Dendritic cell treated with granulocyte-macrophage colony-stimulating factor and Interleukin-4, amounts not matched to agents 40 ng/mL and 50 ng/mL, for 4 days (primary cell): Measurements from ENCODE around the gene TPM1.
"Not testable (repeated sequence)": the region's sequence is repeated elsewhere in the genome, so short reads cannot be mapped to it uniquely, and the experiment has no call there.

Experiments used
- H3K27ac Mint-ChIP-seq: one replicate; pipeline ENCODE4 v1.8.0; 2022; ENCODE audit warnings: mild to moderate bottlenecking, mixed read lengths
- H3K27me3 Mint-ChIP-seq: one replicate; pipeline ENCODE4 v1.8.0; 2022; ENCODE audit warnings: mild to moderate bottlenecking, mixed read lengths
- H3K36me3 Mint-ChIP-seq: one replicate; pipeline ENCODE4 v1.8.0; 2022; ENCODE audit warnings: low read depth, mixed read lengths
- H3K4me1 Mint-ChIP-seq: one replicate; pipeline ENCODE4 v1.8.0; 2022; ENCODE audit warnings: low read depth, mixed read lengths
- H3K4me3 Mint-ChIP-seq: one replicate; pipeline ENCODE4 v1.8.0; 2022; ENCODE audit warnings: mild to moderate bottlenecking, moderate library complexity, mixed read lengths
- H3K9me3 Mint-ChIP-seq: one replicate; pipeline ENCODE4 v1.8.0; 2022; ENCODE audit warnings: mixed read lengths
- intact Hi-C: fragments of 100-400 bp; cut with micrococcal nuclease; formaldehyde crosslinking; loops from one replicate; pipeline ENCODE4 v1.15.0; 2022

Gene TPM1

GRCh38 chr15:63085289-63085688 is 42.7 kb downstream of the TPM1 start:
- intact Hi-C loops = no loop called here
- Mint-ChIP-seq H3K4me1 (no peaks in the 10 kb centered on the region), H3K9me3 (no peaks in the 10 kb centered on the region), H3K27me3 (no peaks in the 10 kb centered on the region), H3K27ac (no peak overlapping the region), H3K36me3 (no peaks in the 10 kb centered on the region), H3K4me3 (no peak overlapping the region)

GRCh38 chr15:63086271-63086670 is 43.7 kb downstream of the TPM1 start:
- intact Hi-C loops = no loop called here

GRCh38 chr15:63086947-63087346 is 44.4 kb downstream of the TPM1 start:
- no peaks in the 10 kb centered on the region for H3K9me3 Mint-ChIP-seq

More at GRCh38 chr15:63086271-63086670, 43.7 kb downstream of the TPM1 start:
- Mint-ChIP-seq H3K4me3 (no peak overlapping the region), H3K27me3 (no peaks in the 10 kb centered on the region), H3K36me3 (no peaks in the 10 kb centered on the region), H3K9me3 (no peaks in the 10 kb centered on the region), H3K27ac (no peak overlapping the region), H3K4me1 (no peaks in the 10 kb centered on the region)

GRCh38 chr15:63088533-63089245 is 46.1 kb downstream of the TPM1 start:
- Mint-ChIP-seq H3K4me1 (peaks cover 5% of the 10 kb centered on the region), H3K36me3 (no peaks in the 10 kb centered on the region), H3K9me3 (no peaks in the 10 kb centered on the region), H3K27me3 (no peaks in the 10 kb centered on the region), H3K4me3 (no peak overlapping the region), H3K27ac (no peak overlapping the region)
- intact Hi-C loops = no loop called here

More at GRCh38 chr15:63086947-63087346, 44.4 kb downstream of the TPM1 start:
- H3K36me3 Mint-ChIP-seq = no peaks in the 10 kb centered on the region
- intact Hi-C loops = no loop called here
- no peaks in the 10 kb centered on the region for H3K4me1 Mint-ChIP-seq
- H3K4me3 Mint-ChIP-seq = no peak overlapping the region
- H3K27ac Mint-ChIP-seq = no peak overlapping the region
- no peaks in the 10 kb centered on the region for H3K27me3 Mint-ChIP-seq

- intact Hi-C loops = no loop called here
- H3K4me1 Mint-ChIP-seq = peaks cover 6% of the 10 kb centered on the region
These were observed 46.9 kb downstream of the TPM1 start for GRCh38 chr15:63089260-63090043.

GRCh38 chr15:63090472-63090871 is 47.9 kb downstream of the TPM1 start:
- H3K36me3 Mint-ChIP-seq = no peaks in the 10 kb centered on the region
- peaks cover 6% of the 10 kb centered on the region for H3K4me1 Mint-ChIP-seq
- no peak overlapping the region for H3K27ac Mint-ChIP-seq
- H3K9me3 Mint-ChIP-seq = no peaks in the 10 kb centered on the region
- H3K4me3 Mint-ChIP-seq = no peak overlapping the region
- intact Hi-C loops = no loop called here
- no peaks in the 10 kb centered on the region for H3K27me3 Mint-ChIP-seq

More at GRCh38 chr15:63089260-63090043, 46.9 kb downstream of the TPM1 start:
- Mint-ChIP-seq H3K27ac (no peak overlapping the region), H3K4me3 (no peak overlapping the region), H3K36me3 (no peaks in the 10 kb centered on the region), H3K27me3 (no peaks in the 10 kb centered on the region), H3K9me3 (no peaks in the 10 kb centered on the region)

GRCh38 chr15:63090887-63091286 is 48.3 kb downstream of the TPM1 start:
- H3K36me3 Mint-ChIP-seq = no peaks in the 10 kb centered on the region
- no peaks in the 10 kb centered on the region for H3K27me3 Mint-ChIP-seq
- H3K4me1 Mint-ChIP-seq = peaks cover 6% of the 10 kb centered on the region
- intact Hi-C loops = no loop called here
- no peaks in the 10 kb centered on the region for H3K9me3 Mint-ChIP-seq
- H3K4me3 Mint-ChIP-seq = no peak overlapping the region
- no peak overlapping the region for H3K27ac Mint-ChIP-seq

- Mint-ChIP-seq H3K27me3 (no peaks in the 10 kb centered on the region), H3K36me3 (no peaks in the 10 kb centered on the region), H3K9me3 (no peaks in the 10 kb centered on the region), H3K4me3 (no peak overlapping the region), H3K4me1 (peaks cover 7% of the 10 kb centered on the region), H3K27ac (no peak overlapping the region)
- intact Hi-C loops = loop anchor here (2.0 kb wide), 1 partner anchor 43 kb away; no protein-coding TSS in a partner anchor
These were observed 49.3 kb downstream of the TPM1 start for GRCh38 chr15:63091679-63092446.

- intact Hi-C loops = loop anchor here (1.0 to 2.0 kb wide), 3 partner anchors 45 to 311 kb away; no protein-coding TSS in a partner anchor
- Mint-ChIP-seq H3K36me3 (no peaks in the 10 kb centered on the region), H3K9me3 (no peaks in the 10 kb centered on the region), H3K27me3 (no peaks in the 10 kb centered on the region), H3K4me3 (no peak overlapping the region), H3K27ac (no peak overlapping the region), H3K4me1 (peaks cover 12% of the 10 kb centered on the region)
These were observed 51.1 kb downstream of the TPM1 start for GRCh38 chr15:63093486-63094205.

- intact Hi-C loops = no loop called here
- no peak overlapping the region for H3K27ac Mint-ChIP-seq
- H3K9me3 Mint-ChIP-seq = no peaks in the 10 kb centered on the region
- H3K27me3 Mint-ChIP-seq = no peaks in the 10 kb centered on the region
- no peak overlapping the region for H3K4me3 Mint-ChIP-seq
- H3K36me3 Mint-ChIP-seq = no peaks in the 10 kb centered on the region
- H3K4me1 Mint-ChIP-seq = peaks cover 12% of the 10 kb centered on the region
These were observed 52.0 kb downstream of the TPM1 start for GRCh38 chr15:63094495-63094931.

- intact Hi-C loops = no loop called here
- H3K9me3 Mint-ChIP-seq = no peaks in the 10 kb centered on the region
- H3K4me3 Mint-ChIP-seq = no peak overlapping the region
- H3K27ac Mint-ChIP-seq = no peak overlapping the region
- H3K27me3 Mint-ChIP-seq = no peaks in the 10 kb centered on the region
- H3K4me1 Mint-ChIP-seq = peaks cover 12% of the 10 kb centered on the region
- no peaks in the 10 kb centered on the region for H3K36me3 Mint-ChIP-seq
These were observed 53.6 kb downstream of the TPM1 start for GRCh38 chr15:63096178-63096577.

GRCh38 chr15:63098901-63099300 is 56.4 kb downstream of the TPM1 start:
- peaks cover 16% of the 10 kb centered on the region for H3K4me1 Mint-ChIP-seq
- intact Hi-C loops, H3K9me3 Mint-ChIP-seq, H3K27me3 Mint-ChIP-seq, H3K4me3 Mint-ChIP-seq, H3K27ac Mint-ChIP-seq, H3K36me3 Mint-ChIP-seq: not testable (repeated sequence)

- intact Hi-C loops, H3K36me3 Mint-ChIP-seq, H3K27ac Mint-ChIP-seq: not testable (repeated sequence)
These were observed 57.0 kb downstream of the TPM1 start for GRCh38 chr15:63099581-63099980.

More at GRCh38 chr15:63099581-63099980, 57.0 kb downstream of the TPM1 start:
- H3K27me3 Mint-ChIP-seq, H3K4me3 Mint-ChIP-seq, H3K9me3 Mint-ChIP-seq: not testable (repeated sequence)
- H3K4me1 Mint-ChIP-seq = peaks cover 19% of the 10 kb centered on the region
